ENCODE results near the gene GRWD1.

DNA sequence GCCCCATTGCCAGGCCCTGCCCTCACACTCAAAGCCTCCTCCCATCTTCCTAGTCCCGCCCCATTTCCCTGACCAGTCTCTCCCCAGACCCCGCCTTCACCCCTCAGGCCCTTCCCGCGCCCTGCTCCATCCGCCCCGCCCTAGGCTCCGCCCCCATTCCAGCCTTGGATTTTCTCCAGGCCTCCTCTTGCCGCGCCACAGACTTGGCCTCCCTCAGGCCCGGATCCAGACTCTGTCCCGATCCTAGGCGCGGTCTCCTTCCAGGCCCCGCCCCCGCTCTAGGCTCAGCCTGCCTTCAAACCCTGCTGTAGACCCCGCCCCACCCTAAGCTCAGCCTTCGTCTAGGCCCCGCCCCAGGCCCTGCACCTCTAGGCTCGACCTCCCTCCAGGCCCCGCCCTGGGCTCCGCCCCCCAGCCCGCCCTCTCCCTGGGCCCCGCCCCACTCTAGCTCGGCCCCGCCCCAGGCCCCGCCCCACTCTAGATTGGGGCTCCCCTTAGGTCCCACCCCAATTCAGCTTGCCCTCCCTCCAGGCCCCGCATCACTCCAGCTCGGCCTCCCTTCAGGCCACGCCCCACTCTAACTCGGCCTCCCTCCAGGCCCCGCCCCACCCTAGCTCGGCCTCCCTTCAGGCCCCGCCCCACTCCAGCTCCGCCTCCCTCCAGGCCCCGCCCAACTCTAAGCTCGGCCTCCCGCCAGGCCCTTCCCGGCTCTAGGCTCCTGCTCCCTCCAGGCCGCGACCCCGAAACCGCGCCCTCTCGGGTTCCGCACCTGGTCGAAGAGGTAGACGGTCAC, 47.3 kb downstream of the GRWD1 start:
- TF ChIP-seq CBFB (CRISPR knock-in tag; IDR thresholded peaks at IDR 0.05) (no peak), ETV6 (CRISPR knock-in tag; conservative IDR thresholded peaks at IDR 0.05) (no peak), CTCF (CRISPR knock-in tag; IDR thresholded peaks at IDR 0.05) (no peak), SP1 (IDR thresholded peaks at IDR 0.05) (no peak), SP1 (CRISPR knock-in tag; IDR thresholded peaks at IDR 0.05) (peak; percentile 72), USF2 (IDR thresholded peaks at IDR 0.05; ENCODE audit: low read depth, low read length) (no peak), USF2 (CRISPR knock-in tag; IDR thresholded peaks at IDR 0.05; ENCODE audit: borderline replicate concordance) (no peak), MXI1 (IDR thresholded peaks at IDR 0.05; ENCODE audit: borderline replicate concordance, low read depth, low read length) (no peak), ZNF280D (CRISPR knock-in tag; IDR thresholded peaks at IDR 0.05) (no peak), ARHGAP35 (CRISPR knock-in tag; IDR thresholded peaks at IDR 0.05; ENCODE audit: borderline replicate concordance) (no peak), ZNF761 (CRISPR knock-in tag; conservative IDR thresholded peaks at IDR 0.05) (no peak), JUND (CRISPR knock-in tag; IDR thresholded peaks at IDR 0.05) (no peak), FOXP1 (IDR thresholded peaks at IDR 0.05) (no peak), FOXP1 (CRISPR knock-in tag; IDR thresholded peaks at IDR 0.05) (no peak)
- TF ChIP-seq, protein P1, sequence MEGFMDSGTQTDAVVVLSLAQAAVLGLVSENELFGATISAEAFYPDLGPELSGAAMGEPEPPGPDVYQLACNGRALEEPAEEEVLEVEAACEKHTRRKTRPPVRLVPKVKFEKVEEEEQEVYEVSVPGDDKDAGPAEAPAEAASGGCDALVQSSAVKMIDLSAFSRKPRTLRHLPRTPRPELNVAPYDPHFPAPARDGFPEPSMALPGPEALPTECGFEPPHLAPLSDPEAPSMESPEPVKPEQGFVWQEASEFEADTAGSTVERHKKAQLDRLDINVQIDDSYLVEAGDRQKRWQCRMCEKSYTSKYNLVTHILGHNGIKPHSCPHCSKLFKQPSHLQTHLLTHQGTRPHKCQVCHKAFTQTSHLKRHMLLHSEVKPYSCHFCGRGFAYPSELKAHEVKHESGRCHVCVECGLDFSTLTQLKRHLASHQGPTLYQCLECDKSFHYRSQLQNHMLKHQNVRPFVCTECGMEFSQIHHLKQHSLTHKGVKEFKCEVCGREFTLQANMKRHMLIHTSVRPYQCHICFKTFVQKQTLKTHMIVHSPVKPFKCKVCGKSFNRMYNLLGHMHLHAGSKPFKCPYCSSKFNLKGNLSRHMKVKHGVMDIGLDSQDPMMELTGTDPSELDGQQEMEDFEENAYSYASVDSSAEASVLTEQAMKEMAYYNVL (CRISPR knock-in tag; IDR thresholded peaks at IDR 0.05; ENCODE audit: borderline replicate concordance) = no peak

Data from HepG2 (cell line).